ENCODE results near the gene PCSK1.
"Not testable (repeated sequence)": the region's sequence is repeated elsewhere in the genome, so short reads cannot be mapped to it uniquely, and the experiment has no call there.

The PCSK1 gene

GRCh38 chr5:96425443-96425842 lies 7.6 kb downstream of the PCSK1 start:
- DNase-seq = no peak

DNA sequence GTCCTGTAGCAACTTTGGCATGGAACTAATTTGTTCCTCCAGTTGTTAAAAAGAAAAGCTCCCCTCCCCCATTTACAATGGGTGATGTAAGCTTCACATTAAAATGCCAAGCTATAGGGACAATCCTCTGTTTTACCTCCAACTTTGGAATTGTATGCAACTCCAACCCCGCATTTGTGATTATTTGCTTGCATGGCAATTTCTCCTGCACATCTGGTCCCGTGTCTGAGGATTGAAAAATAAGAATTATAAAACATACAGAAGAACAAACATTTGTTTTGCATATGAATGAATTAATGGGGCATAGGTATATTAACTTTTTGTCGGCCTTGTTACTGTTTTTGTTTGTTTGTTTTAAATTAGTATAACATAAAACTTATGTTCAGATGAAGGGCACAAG lies 17.2 kb downstream of the PCSK1 start:
- DNase-seq = no peak

DNA sequence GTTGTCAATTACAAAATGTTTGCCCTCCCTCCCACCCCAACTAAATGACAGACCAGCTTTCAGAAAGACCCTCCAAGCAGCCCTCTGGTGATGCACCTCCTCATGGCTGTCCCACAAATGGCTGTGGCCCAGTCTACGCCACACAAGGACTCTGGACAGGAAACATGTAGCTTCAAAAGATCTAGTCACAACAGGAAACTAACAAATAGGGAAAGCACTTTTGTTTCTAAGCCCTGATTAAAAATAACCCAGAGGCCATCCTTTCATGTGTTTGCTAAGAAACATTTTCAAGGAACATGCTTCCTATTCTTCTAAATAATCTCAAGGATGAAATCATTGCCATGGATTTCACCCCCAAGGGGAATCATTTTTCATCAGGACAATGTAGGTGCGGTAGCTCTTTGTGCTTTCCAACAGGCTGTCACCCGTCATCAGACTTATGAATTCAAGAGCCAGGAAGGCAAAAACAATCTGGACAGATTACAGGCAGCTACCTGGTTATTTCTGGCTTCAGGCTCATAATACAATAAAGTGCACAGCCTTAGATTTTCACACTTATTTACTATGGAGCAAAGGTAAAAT lies 20.1 kb downstream of the PCSK1 start:
- no peak for DNase-seq

- no peak for DNase-seq
Measured at GRCh38 chr5:96410013-96410412, 23.0 kb downstream of the PCSK1 start.

GRCh38 chr5:96408841-96409538 lies 24.1 kb downstream of the PCSK1 start:
- no peak for DNase-seq

GRCh38 chr5:96408210-96408777 lies 24.8 kb downstream of the PCSK1 start:
- no peak for DNase-seq

DNA sequence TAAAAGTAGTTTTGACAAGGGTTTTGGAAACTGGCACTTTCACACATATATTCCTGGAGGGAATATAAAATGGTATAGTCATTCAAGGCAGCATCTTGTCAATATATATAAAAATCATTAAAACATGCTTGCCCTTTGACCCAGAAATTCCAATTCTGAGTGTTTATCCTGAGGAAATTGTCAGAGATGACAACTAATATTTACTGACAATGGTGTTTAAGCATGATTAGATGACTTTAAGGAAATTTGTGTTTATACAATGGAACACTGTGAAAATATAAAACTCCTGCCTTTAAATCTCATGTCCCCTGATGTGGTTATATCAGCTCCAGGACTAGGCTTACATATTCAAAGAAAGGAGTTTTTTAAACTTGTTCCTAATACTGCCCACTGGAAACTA lies 25.6 kb downstream of the PCSK1 start:
- no peak for DNase-seq

DNA sequence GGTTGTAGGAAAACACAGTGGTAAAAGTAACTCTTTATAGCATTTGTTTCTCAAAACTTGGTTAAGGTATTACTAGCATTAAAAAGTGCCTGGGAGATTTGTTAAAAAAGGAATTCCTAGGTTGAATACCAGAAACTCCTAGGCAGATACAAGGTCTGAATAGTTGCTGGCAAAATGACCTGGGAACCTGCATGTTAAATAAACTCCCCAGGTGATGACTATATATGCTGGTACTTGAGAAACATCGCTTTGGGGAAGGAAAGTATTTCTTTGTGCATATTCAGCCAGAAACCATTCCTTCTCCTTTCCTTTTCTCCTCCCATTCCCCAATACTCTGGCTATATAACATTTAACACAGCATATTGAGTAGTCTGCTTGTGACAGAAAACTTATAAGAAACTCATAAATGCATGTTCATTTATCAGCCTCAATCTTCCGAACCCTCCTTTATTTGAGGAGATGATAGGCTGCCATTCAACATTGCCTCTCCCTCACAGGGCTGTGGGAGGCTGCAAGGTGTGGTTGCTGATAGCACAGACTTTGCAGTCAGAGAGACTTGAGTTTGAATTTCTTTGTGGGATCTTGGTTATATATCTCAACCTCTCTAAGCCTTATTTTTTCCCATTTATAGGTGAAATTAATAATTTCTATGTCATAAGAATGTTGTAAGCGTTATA lies 28.7 kb downstream of the PCSK1 start:
- no peak for DNase-seq

DNA sequence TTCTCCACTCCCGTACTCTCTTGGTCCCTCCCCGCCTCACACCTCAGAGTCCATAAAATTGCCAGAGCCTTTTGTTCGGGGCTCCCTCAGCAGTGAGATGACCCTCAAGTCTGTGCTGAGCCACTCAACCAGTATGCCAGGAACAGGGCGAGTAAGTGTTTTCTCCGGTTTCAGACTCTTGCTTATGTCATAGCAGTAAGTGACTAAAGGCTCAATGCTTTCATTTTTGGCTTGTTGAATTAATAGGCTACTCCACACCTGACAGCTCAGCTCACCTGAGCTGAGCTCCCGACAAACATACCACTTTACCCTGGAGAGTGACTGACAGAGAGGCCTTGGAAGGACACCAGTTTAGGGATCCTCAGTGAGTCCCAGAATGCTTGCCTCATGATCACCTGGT lies 30.5 kb downstream of the PCSK1 start:
- DNase-seq = no peak

GRCh38 chr5:96396878-96397277 lies 36.2 kb downstream of the PCSK1 start:
- no peak for DNase-seq

DNA sequence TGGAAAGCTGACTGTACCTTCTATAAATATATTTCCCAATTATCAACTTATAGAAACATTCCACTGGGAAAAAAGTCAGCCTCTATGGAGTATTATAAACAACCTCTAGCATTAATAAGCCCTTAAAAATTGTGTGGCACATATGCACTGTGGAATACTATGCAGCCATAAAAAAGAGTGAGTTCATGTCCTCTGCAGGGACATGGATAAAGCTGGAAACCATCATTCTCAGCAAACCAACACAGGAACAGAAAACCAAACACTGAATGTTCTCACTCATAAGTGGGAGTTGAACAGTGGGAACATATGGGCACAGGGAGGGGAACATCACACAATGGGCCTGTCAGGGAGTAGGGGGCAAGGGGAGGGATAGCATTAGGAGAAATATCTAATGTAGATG lies 37.8 kb downstream of the PCSK1 start:
- DNase-seq = not testable (repeated sequence)

GRCh38 chr5:96391921-96392320 lies 41.1 kb downstream of the PCSK1 start:
- DNase-seq = no peak

DNA sequence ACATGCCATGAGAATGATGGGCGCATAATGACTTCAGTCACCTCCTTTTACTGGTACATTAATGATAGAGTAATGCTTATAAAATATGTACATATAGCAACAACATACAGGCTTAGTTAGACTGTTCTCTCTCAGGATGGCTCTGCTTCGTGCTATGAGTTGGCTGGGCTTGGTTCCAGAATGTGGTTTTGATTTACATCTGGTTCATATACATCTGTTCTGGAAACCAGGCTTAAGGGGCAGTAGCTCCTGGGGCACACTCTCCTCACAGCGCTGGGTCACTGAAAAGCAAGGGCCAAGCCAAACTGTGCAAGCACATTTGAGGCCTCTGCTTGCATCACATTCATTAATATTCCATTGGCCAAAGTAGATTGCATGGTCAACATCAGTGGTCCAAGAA lies 44.9 kb downstream of the PCSK1 start:
- no peak for DNase-seq

DNA sequence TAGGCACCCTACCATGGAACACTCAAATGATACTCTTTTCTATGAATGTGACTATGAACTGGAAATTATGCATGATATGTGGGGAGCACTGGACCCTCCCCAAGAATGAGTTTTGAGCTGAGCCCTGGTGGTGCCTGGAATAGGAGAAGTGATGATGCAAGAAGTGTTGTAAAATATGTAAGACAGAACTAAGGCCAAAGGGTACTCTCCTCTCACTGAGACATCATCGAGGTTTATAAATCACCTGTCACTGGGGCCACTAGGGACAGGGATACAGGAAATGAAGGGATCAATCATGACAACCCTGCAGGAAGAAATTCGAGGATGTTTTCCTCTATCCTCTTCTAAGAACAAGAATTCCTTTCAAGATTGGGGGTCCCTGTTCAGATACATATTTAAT lies 45.4 kb downstream of the PCSK1 start:
- no peak for DNase-seq

- DNase-seq = no peak
Measured at GRCh38 chr5:96385538-96385937, 47.5 kb downstream of the PCSK1 start.

DNA sequence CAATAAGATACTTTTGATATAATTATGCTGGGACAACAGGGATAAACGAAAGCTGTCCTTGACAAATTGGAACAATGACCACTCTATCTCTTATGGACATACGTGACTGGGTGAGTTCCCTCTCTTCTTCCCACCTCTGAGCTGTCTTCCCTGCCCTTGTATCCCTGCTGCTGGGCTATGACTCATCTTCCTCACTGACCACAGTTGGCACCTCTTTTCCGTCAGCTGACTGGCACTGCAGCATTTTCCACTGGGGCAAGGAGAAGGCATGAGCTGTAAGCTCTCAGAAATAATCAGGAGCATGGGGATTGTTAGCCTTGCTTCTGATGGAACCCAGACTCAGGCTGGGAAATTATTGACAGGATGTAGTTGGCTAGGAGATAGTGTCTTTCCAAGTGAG lies 48.7 kb downstream of the PCSK1 start:
- no peak for DNase-seq

DNA sequence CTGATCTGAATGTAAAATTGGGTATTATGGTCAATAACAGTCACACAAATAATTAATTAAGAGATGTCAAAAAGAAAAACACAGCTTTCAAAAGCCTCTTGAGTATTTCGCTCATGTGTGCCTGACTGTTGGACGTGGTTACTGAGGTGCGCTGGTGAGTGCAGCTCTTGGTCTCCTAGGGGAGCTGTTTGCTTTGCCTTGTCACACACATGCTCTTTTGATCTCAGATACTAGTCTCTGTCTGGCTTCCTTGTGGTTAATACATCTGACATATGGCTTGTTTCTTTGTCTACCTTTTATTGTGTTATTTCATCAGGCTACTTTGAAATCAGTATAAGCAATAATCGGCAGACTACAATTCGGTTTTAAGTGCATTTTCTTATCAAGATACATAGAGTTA lies 51.5 kb downstream of the PCSK1 start:
- peak; percentile 16 to 72 for DNase-seq

DNA sequence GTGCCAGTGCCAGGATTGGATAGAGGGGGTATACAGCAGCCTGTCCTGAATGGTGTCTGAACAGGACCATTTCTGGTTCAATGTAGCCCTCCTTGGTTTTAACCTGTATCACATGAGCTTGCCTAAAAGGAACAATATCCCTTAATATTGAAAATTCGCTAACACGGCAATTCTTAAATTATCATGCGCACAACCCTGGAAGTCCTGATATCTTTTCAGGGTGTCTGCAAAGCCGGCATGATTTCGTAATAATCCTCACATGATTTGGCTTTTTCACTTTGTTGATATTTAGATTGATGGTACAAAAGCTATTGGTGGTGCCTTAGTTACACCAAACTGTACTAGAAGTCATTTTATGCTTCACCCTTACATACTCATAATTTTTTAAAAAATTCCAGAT lies 53.2 kb downstream of the PCSK1 start:
- no peak for DNase-seq

- DNase-seq = no peak
Measured at GRCh38 chr5:96377597-96377996, 55.5 kb downstream of the PCSK1 start.

DNA sequence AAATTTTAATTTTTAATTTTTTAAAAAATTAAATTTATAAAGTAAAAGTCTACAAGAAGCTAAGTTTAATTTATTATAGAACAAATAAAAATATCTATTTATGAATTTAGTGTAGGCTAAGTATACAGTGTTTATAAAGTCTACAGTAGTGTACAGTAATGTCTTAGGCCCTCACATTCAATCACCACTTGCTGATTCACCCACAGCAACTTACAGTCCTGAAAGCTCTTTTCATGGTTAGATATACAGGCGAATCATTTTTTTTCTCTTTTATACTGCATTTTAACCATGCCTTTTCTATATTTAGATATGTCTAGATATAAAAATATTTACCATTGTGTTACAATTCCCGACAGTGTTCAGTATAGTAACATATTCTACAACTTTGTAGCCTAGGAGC lies 55.9 kb downstream of the PCSK1 start:
- DNase-seq = no peak

DNA sequence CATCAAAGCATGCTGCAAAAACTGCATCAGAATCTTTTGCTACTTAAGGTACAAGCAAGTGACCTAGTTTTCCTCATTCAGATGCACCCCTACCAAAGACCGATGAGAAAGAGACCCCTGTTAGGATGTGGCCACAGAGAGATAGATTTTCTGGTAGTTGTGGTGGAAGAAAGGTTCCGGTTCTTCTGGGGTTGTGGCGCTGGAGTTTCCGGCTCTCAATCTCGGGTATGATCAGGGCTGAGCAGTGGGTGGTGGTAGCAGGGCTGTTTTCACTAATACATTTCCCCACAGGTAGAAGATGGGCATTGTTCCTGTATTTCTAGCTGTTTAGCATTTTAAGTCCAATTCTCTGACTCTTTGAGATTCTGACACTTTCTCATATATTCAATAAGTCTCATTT lies 58.4 kb downstream of the PCSK1 start:
- no peak for DNase-seq

DNA sequence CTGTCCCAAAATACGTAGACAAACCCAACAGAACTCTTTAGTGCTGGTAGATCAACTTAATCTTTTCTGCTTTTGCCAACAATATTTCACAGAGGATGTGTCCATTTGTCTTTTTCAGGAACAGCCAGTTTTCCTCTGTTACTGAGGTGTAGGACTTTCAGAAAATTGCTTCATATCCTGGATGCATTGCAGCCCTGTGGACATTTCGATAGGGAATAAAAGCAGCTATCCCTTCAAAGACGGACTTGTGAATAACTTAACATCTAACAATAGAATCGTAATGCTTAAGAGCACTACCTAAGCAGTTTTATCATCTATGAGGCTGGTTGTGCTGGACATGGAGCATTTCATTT lies 59.7 kb downstream of the PCSK1 start:
- no peak for DNase-seq

DNA sequence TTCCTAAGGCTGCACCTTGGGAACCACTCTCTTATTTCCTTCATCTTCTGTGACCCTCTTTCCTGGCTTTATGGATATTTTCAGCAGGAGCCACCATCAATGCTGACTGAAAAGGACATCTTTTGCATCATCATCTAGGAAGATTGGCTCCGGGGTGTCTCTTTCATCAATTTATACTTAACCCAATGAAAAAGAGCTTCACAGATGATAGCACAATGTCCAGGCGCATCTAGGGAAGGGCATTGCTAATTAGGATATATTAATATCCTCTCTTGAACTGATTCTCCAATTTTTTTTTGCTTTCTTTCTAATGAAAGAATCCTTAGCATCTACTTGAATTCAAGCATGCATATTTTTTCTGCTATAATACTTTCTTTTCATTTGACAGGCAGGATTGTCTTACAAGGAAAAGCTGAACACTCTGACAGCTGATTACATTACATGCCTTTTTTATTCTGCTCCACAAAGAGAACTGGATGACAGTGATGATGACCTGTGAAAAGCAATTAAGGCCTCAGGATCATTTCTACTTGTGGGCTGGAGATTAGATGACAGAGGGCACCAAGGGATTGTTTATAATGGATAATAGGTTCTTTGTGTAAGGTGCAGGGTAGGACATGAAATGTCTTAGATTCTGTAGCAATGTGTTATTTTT lies 60.2 kb downstream of the PCSK1 start:
- DNase-seq = no peak

DNA sequence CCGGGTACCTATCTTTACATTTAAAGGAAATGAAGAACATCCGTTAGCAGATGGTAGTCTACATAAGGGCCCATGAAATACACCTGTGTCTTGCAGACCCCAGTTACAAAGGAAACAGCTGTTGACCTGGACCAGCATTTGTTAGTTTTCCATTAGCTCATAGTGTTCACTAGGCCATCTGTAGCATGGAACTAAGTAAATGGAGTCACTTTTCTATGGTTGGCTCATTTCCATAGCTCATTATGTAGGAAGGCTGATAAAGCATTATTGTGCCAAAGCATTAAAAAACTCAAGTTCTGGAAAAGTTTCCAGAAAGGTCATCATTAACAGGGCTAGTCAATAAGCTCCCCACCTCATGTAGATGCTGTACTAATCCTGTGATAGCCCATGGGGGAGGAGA lies 62.1 kb downstream of the PCSK1 start:
- DNase-seq = peak; percentile 7 to 61
